GM12878 (cell line): ENCODE data around the gene HIPK4. TPM values are rescaled to one million over a fixed set of nuclear protein-coding genes. Genes with fewer than 3 reads are reported as not detected.

ENCODE experiments used
- ATF7 ChIP-seq: fragments of 450-650 bp; IDR thresholded peaks from 2 replicates; pipeline ENCODE4 v1.6.1; 2016; ENCODE audit warnings: low read depth, mild to moderate bottlenecking
- BHLHE40 ChIP-seq, 2 experiments: fragments of 450-650 bp in 1 of 2; IDR thresholded peaks; 2 replicates each; pipeline ENCODE4 v1.6.1; 2011 to 2017; ENCODE audit warnings: low read depth in 2 of 2, borderline replicate concordance in 1 of 2, improper control_type of control experiment in 1 of 2, low read length in 1 of 2, mild to moderate bottlenecking in 1 of 2
- CEBPZ ChIP-seq: fragments of 150-350 bp; IDR thresholded peaks from 2 replicates; pipeline ENCODE4 v1.6.1; 2016; ENCODE audit warnings: low read depth, low read length
- CHD1 ChIP-seq: IDR thresholded peaks from 2 replicates; pipeline ENCODE4 v1.6.1; 2012; ENCODE audit warnings: low read depth, low read length, improper control_type of control experiment
- FOS ChIP-seq: IDR thresholded peaks from 3 replicates; pipeline ENCODE4 v1.6.1; 2011; ENCODE audit warnings: borderline replicate concordance; ENCODE audit not compliant: insufficient read length; ENCODE audit errors: extremely low read depth
- HDAC6 ChIP-seq: fragments of 200-600 bp; sonication (generic); IDR thresholded peaks from one replicate; pipeline ENCODE4 v1.8.0; 2017; ENCODE audit warnings: antibody characterized with exemption; ENCODE audit not compliant: unreplicated experiment
- IRF4 ChIP-seq: IDR thresholded peaks from 2 replicates; pipeline ENCODE4 v1.6.1; 2011; ENCODE audit warnings: low read depth, low read length
- JUND ChIP-seq: IDR thresholded peaks from 2 replicates; pipeline ENCODE4 v1.6.1; 2012; ENCODE audit warnings: low read depth, mild to moderate bottlenecking, low read length, improper control_type of control experiment, moderate library complexity
- MTA3 ChIP-seq: IDR thresholded peaks from 2 replicates; pipeline ENCODE4 v1.6.1; 2012; ENCODE audit warnings: low read length, inconsistent platforms, borderline replicate concordance
- NBN ChIP-seq: fragments of 450-650 bp; IDR thresholded peaks from 2 replicates; pipeline ENCODE4 v1.6.1; 2016
- NFYA ChIP-seq: IDR thresholded peaks from 2 replicates; pipeline ENCODE4 v1.6.1; 2011; ENCODE audit warnings: low read depth, mild to moderate bottlenecking, low read length, improper control_type of control experiment, borderline replicate concordance
- NFYB ChIP-seq: IDR thresholded peaks from 2 replicates; pipeline ENCODE4 v1.6.1; 2011; ENCODE audit warnings: low read depth, mild to moderate bottlenecking, low read length, improper control_type of control experiment, moderate library complexity; ENCODE audit not compliant: insufficient read depth
- RELB ChIP-seq: fragments of 450-650 bp; IDR thresholded peaks from 2 replicates; pipeline ENCODE4 v1.6.1; 2017; ENCODE audit warnings: low read depth, mild to moderate bottlenecking, moderate library complexity
- SMAD1 ChIP-seq: fragments of 450-650 bp; IDR thresholded peaks from 2 replicates; pipeline ENCODE4 v1.6.1; 2018; ENCODE audit warnings: mild to moderate bottlenecking, low read depth; ENCODE audit not compliant: partially characterized antibody
- SMAD5 ChIP-seq: IDR thresholded peaks from 2 replicates; pipeline ENCODE4 v1.6.1; 2016; ENCODE audit warnings: antibody characterized with exemption, low read depth
- STAT3 ChIP-seq: IDR thresholded peaks from 2 replicates; pipeline ENCODE4 v1.6.1; 2011; ENCODE audit warnings: low read depth, low read length, improper control_type of control experiment
- SUZ12 ChIP-seq: fragments of 200-600 bp; sonication (generic); IDR thresholded peaks from one replicate; pipeline ENCODE4 v1.6.1; 2018; ENCODE audit warnings: antibody characterized with exemption, mild to moderate bottlenecking; ENCODE audit not compliant: unreplicated experiment
- YY1 ChIP-seq: IDR thresholded peaks from 2 replicates; pipeline ENCODE4 v1.6.1; 2011; ENCODE audit warnings: low read depth, mild to moderate bottlenecking, low read length
- ZBED1 ChIP-seq: IDR thresholded peaks from 2 replicates; pipeline ENCODE4 v1.6.1; 2016; ENCODE audit warnings: borderline replicate concordance
- ZNF384 ChIP-seq: IDR thresholded peaks from 2 replicates; pipeline ENCODE4 v1.6.1; 2012; ENCODE audit warnings: low read depth, mild to moderate bottlenecking, low read length, improper control_type of control experiment, borderline replicate concordance
- polyA plus RNA-seq, 11 experiments: library from polyadenylated mRNA; depleted of rRNA in 4 of 11; unstranded in 6 of 11; stranded (reverse) in 5 of 11; fragments of >200 nt; fragmentation: Nextera tagmentation in 4 of 11; fragmentation: Illumina TruSeq in 1 of 11; extraction: Ambion mirVana in 4 of 11; extraction: Trizol in 1 of 11; gene quantifications; 1 replicate in 1 of 11; 2 replicates in 10 of 11; pipeline versions ENCODE4 v1.2.1 to v1.2.3, GENCODE V29; 2011 to 2016; ENCODE audit warnings: inconsistent platforms in 2 of 11, missing spikeins in 2 of 11, low read depth in 1 of 11
- total RNA-seq, 4 experiments: library from RNA; depleted of rRNA in 3 of 4; stranded (reverse); fragments of >200 nt in 3 of 4; fragmentation: Illumina TruSeq in 1 of 4; extraction: Trizol in 1 of 4; gene quantifications; 2 replicates each; pipeline versions ENCODE4 v1.2.1 to v1.2.3, GENCODE V29; 2013 to 2021
- TF ChIP-seq, protein P1 (sequence below): IDR thresholded peaks from 2 replicates; pipeline ENCODE4 v1.6.1; 2012; ENCODE audit warnings: improper control_type of control experiment, low read depth, low read length; ENCODE audit not compliant: insufficient replicate concordance

HIPK4 gene
- total and polyA plus RNA-seq, 10 of the 15 experiments (the other 5 are each of a cell fraction or from before 2014, with no cell fraction given), result 0.07 to 0.13 (median 0.08) TPM; not detected in 7

DNA sequence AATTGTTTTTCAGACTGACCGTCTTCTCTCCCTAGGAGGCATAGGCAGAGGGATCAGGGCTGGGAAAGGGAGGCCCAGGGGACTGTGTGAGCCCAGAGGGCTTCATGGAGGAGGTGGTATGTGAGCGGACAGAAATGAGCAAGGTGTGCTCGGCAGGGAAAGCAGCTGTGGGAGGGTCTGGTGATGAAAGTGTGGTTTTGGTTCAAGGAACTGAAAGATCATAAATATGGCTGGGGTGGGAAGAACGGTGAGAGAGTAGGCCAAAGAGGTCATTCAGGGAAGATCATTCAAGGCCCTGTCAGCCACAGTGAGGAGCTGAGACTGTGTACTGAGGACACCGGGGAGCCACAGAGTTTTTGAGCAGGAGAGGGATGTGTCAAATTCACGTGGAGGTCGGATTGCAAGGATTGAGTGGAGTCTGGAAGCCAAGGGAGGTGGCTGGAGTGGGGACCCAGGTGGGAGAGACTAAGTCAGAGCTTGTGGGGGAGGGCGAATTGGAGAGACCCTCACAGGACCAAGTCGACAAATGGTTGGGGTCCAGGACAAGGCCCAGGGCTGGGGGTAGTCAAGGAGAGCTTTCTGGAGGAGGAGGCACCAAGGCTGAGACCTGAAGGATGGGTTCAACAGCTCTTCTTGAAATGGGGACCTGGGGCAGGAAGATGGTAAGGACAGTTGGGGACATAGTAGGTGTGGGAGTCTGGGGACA, 33.9 kb downstream of the HIPK4 start (continued):
- TF ChIP-seq RELB (peak; percentile 65; the same call in 1 of the 2 replicates), NBN (peak; percentile 91), YY1 (peak; percentile 78), ZNF384 (no peak), STAT3 (no peak), CEBPZ (no peak), ZBED1 (no peak), CHD1 (no peak), SUZ12 (no peak), NFYA (no peak), NFYB (no peak), SMAD5 (no peak), IRF4 (peak; percentile 81), SMAD1 (no peak), HDAC6 (no peak), ATF7 (peak; percentile 70), BHLHE40 (IDR thresholded peaks at IDR 0.05; ENCODE audit: borderline replicate concordance in 1 of 2, low read depth in 2 of 2, low read length in 1 of 2) (peak; percentile 62 to 64; a peak in 2 of 4 replicates), FOS (no peak), JUND (no peak), MTA3 (no peak)
- TF ChIP-seq, protein P1, sequence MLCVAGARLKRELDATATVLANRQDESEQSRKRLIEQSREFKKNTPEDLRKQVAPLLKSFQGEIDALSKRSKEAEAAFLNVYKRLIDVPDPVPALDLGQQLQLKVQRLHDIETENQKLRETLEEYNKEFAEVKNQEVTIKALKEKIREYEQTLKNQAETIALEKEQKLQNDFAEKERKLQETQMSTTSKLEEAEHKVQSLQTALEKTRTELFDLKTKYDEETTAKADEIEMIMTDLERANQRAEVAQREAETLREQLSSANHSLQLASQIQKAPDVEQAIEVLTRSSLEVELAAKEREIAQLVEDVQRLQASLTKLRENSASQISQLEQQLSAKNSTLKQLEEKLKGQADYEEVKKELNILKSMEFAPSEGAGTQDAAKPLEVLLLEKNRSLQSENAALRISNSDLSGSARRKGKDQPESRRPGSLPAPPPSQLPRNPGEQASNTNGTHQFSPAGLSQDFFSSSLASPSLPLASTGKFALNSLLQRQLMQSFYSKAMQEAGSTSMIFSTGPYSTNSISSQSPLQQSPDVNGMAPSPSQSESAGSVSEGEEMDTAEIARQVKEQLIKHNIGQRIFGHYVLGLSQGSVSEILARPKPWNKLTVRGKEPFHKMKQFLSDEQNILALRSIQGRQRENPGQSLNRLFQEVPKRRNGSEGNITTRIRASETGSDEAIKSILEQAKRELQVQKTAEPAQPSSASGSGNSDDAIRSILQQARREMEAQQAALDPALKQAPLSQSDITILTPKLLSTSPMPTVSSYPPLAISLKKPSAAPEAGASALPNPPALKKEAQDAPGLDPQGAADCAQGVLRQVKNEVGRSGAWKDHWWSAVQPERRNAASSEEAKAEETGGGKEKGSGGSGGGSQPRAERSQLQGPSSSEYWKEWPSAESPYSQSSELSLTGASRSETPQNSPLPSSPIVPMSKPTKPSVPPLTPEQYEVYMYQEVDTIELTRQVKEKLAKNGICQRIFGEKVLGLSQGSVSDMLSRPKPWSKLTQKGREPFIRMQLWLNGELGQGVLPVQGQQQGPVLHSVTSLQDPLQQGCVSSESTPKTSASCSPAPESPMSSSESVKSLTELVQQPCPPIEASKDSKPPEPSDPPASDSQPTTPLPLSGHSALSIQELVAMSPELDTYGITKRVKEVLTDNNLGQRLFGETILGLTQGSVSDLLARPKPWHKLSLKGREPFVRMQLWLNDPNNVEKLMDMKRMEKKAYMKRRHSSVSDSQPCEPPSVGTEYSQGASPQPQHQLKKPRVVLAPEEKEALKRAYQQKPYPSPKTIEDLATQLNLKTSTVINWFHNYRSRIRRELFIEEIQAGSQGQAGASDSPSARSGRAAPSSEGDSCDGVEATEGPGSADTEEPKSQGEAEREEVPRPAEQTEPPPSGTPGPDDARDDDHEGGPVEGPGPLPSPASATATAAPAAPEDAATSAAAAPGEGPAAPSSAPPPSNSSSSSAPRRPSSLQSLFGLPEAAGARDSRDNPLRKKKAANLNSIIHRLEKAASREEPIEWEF, result peak; percentile 17
